HEK293 (cell line): Measurements from ENCODE around the gene PPFIA4.

ENCODE experiments used
- CTCF ChIP-seq: fragments of 450-650 bp; formaldehyde crosslinking; IDR thresholded peaks from 2 replicates; pipeline ENCODE4 v1.5.1; 2016; ENCODE audit warnings: missing biosample characterization, missing genetic modification characterization
- MYNN ChIP-seq: fragments of 450-650 bp; formaldehyde crosslinking; IDR thresholded peaks from 2 replicates; pipeline ENCODE4 v1.5.1; 2016; ENCODE audit warnings: missing biosample characterization, missing genetic modification characterization, borderline replicate concordance
- ZNF19 ChIP-seq: fragments of 450-650 bp; formaldehyde crosslinking; IDR thresholded peaks from 2 replicates; pipeline ENCODE4; 2016; ENCODE audit warnings: missing biosample characterization, missing genetic modification characterization, low read depth

DNA sequence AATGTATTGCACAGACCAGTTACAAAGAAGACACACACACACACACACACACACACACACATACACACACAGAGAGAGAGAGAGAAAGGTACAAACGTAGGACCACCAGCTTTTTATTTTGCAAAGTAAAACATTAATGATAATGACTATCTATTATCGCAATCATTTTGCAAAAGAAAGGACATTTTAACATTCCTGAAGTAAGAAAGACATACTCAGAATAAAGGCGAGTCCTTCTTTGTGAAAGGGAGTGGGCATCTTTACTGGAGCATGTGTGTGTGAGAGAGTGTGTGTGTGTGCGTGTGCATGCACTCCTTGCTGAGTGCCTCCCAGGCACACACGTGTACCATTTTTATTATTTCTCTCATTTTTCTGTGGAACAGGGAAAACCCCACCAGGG, 28.4 kb downstream of the PPFIA4 start:
- TF ChIP-seq ZNF19 (tag by site-specific recombination) (no peak), CTCF (no peak), MYNN (tag by site-specific recombination) (no peak)
